Daoy (cell line): ENCODE data around the gene MAP3K4. TPM values are rescaled to one million over a fixed set of nuclear protein-coding genes. Genes with fewer than 3 reads are reported as not detected.

Experiments used
- DNase-seq: peaks from one replicate; pipeline ENCODE4 v3.0.0-alpha.2; 2015; ENCODE audit warnings: low read depth
- total RNA-seq: library from RNA; depleted of rRNA; stranded (reverse); fragments of >200 nt; shearing (Covaris generic); gene quantifications from 2 replicates; pipeline ENCODE4 v1.2.3, GENCODE V29; 2014

The MAP3K4 gene
- total RNA-seq, 1 experiment from 2014 or later: 49.7 TPM

DNA sequence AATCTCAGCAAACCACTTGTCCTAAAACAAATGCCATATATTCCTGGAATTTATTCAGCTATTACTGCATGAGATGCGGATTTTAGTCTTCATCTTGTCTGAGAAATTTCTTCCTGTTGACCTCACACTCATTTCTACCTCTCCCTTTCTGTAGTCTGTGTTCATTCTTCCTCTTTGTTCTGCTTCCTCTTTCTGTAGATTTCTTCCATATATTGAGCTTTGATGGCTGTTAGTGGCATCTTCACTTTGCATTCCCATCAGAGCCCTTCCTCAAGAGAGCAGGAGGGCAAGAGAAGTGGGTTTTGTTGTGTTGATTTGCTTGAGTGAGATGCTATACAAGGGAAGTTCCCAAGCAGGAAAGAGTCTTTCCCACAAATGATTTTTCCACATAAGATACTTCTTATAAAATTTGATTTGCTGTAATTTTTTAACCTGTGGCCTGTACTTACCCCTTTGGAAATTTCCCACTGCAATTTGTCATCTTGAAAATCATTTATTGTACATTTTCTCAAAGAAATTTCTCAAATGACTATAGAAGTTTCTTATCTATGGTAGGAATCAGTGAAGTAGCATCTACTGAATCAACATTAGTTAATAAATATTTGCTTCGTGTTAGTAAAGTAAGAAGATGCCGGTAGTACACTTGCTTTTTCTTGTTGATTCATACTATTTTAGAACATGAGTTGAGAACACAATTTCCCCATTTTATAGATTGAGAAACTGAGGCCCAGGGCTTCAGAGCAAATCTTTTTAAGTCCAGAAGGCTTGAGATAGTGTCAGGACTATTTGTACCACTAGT, 43.8 kb downstream of the MAP3K4 start:
- no peak for DNase-seq

GRCh38 chr6:161035981-161036263, 44.4 kb downstream of the MAP3K4 start:
- no peak for DNase-seq

- DNase-seq: no peak
These were observed 46.3 kb downstream of the MAP3K4 start for GRCh38 chr6:161037873-161038228.

- DNase-seq: peak; percentile 94
These were observed 46.9 kb downstream of the MAP3K4 start for GRCh38 chr6:161038229-161039031.

- no peak for DNase-seq
These were observed 49.7 kb downstream of the MAP3K4 start for GRCh38 chr6:161041274-161041673.

- no peak for DNase-seq
These were observed 52.8 kb downstream of the MAP3K4 start for GRCh38 chr6:161044335-161044734.

- peak; percentile 62 for DNase-seq
These were observed 57.1 kb downstream of the MAP3K4 start for GRCh38 chr6:161048641-161049040.

DNA sequence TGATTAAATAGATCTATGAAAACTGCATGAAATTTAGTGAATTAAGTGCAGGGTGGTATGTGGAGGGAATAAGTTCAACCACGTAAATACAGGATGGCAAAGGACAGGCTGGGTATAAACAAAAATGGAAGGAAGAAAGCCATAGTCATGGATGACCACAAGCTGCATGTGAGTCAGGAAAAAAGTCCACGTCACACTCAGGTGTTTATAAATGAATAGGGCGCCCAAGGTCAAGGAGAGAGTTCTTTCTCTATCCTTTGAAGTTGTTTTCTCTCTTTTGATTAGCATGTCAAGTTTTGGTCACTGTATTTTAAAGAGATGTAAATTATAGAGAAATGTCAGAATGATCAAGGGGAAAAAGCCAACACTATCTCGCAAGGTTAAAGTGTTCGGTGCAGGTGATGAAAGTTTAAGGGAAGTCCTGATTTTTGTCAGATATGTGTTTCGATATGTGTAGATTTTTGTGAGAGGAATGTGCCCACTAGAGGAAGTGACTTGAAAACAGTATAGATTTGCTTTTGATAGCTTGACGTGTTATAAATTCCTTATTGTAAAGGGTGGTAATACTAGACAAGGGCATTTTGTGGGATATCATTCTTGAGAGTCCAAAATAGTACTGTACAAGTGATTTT, 58.7 kb downstream of the MAP3K4 start:
- DNase-seq: no peak

GRCh38 chr6:161053103-161053502, 61.5 kb downstream of the MAP3K4 start:
- no peak for DNase-seq

- no peak for DNase-seq
These were observed 63.3 kb downstream of the MAP3K4 start for GRCh38 chr6:161054876-161055275.

GRCh38 chr6:161056451-161056850, 64.9 kb downstream of the MAP3K4 start:
- DNase-seq: no peak

DNA sequence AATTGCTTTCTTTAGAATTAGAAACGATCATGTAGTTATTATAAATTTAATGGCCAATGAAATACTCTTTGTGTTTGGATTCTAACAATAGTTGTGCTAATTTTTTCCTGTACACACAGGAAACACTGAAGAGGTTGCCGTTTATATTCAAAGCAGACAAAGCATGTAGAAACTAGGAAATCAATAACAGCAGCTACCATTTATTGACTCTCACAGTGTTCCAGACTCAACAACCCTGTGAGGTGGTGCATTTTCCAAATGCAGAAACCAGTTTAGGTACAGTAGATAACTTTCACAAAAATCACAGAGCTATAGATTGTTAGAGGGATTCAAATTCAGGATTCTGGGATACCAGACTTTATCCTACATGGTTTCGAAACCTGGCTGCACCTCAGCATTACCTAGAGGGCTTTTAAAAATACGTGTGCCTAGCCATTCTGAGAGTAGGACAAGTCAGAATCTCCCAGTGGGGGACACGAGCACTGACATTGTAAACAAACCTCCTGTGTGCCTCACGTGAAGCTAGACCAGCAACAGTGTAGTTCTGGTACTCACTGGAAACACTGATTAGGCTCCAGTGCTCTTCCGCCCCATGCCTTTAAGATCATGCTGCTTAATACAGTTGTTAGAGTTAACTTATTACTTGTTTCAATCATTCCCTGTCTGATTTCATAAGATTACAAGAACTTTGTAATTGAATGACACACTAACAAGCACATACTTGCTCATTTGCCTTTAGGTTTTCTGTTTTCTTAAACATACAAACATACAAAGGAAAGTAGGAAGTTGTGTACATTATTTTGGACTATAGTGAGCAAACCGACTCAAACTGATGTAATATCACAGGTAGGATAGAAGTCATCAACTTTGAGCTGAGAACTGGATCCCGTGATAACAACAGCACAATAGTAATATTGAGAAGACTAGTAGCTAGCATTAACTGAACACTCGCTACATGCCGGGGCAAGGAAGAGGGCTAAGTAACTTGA, 65.8 kb downstream of the MAP3K4 start:
- no peak for DNase-seq

DNA sequence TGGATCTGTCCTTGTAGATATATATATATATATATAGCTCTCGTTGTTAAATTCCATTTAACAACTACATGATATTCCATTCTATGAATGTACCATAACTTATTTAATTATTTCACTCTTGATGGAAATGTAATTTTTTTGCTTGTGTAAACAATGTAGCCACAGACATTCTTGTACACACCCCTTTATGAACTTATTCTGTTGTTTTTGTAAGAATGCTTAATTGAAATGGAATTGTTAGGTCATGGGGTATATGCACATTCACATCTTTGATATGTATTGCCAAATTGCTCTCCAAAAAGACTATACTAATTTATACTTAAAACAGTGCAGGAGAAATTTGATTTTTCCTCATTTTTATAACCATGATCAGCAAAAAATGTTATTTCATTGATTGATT, 67.2 kb downstream of the MAP3K4 start:
- DNase-seq: no peak

GRCh38 chr6:161061576-161061975, 70.0 kb downstream of the MAP3K4 start:
- no peak for DNase-seq

GRCh38 chr6:161064915-161065314, 73.3 kb downstream of the MAP3K4 start:
- no peak for DNase-seq

DNA sequence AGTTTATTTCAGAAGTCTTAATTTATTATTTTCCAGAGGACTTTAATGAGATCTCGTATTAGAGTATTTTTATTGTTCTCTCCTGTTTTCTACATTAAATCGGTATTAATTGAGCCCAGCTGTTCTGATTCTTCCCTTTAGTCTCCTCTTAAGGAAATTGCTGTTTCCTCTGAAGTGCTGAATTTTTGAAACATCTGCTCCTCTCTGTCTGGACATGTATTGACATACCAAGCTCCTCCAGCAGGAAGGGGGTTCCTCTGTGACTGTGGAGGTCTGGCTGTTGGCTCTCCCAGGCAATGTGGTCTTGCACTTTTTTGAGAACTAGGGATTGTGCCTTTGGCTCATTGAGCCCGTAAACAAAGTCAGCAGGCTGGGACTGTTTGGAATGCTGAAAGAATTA, 74.9 kb downstream of the MAP3K4 start:
- no peak for DNase-seq

- no peak for DNase-seq
These were observed 76.2 kb downstream of the MAP3K4 start for GRCh38 chr6:161067749-161068148.

- DNase-seq: no peak
These were observed 76.8 kb downstream of the MAP3K4 start for GRCh38 chr6:161068321-161068741.

- no peak for DNase-seq
These were observed 82.4 kb downstream of the MAP3K4 start for GRCh38 chr6:161073930-161074329.

DNA sequence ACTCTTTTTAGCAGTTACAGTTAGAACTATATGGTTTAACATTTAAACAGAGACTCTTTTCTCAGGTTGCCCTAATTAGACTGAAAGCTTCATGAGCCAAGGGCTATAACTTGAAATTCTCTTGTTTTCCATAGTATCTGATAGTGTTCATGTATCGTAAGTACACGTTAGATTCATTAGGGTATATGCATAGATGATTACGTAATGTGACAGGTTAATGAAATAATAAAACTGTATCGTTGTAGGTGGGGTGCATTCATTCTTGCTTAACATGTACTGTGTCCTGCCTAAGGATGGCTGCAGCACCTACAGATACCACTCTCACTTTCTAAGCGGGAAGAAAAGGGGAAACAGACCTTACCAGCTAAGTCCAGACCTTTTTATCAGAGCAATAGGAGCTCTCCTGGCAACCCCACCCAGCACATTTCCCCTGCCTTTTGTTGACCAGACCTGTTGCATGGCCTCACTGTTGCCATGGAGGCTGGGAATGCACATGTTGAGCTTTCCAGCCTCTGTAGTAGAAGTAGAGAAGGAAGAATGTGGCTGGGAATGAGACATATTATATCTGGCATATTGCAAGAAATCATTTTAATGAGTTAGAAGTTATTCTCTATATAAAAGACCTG, 83.0 kb downstream of the MAP3K4 start:
- DNase-seq: no peak

GRCh38 chr6:161076181-161076677, 84.7 kb downstream of the MAP3K4 start:
- no peak for DNase-seq
